HUES6 (cell line): ENCODE results near the gene HAGH.

ENCODE experiments used
- H3K27ac ChIP-seq: 2 replicates; pipeline ENCODE4 v1.7.0; 2013; ENCODE audit warnings: low read depth, mild to moderate bottlenecking, low read length, inconsistent platforms
- H3K27me3 ChIP-seq: 2 replicates; pipeline ENCODE4 v1.6.1; 2013; ENCODE audit warnings: low read length; ENCODE audit not compliant: control insufficient read depth, insufficient read depth
- H3K36me3 ChIP-seq: 2 replicates; pipeline ENCODE4 v1.6.1; 2013; ENCODE audit warnings: low read length; ENCODE audit not compliant: control insufficient read depth, insufficient read depth
- H3K4me1 ChIP-seq: 2 replicates; pipeline ENCODE4 v1.6.1; 2013; ENCODE audit warnings: low read length; ENCODE audit not compliant: control insufficient read depth, insufficient read depth
- H3K4me3 ChIP-seq: 2 replicates; pipeline ENCODE4 v1.5.1; 2013; ENCODE audit warnings: low read depth, low read length
- H3K9ac ChIP-seq: one replicate; pipeline ENCODE4 v1.6.1; 2013; ENCODE audit warnings: mild to moderate bottlenecking, low read length
- H3K9me3 ChIP-seq: 2 replicates; pipeline ENCODE4 v1.6.1; 2013; ENCODE audit warnings: low read depth, low read length; ENCODE audit not compliant: control insufficient read depth, insufficient read depth

HAGH gene

DNA sequence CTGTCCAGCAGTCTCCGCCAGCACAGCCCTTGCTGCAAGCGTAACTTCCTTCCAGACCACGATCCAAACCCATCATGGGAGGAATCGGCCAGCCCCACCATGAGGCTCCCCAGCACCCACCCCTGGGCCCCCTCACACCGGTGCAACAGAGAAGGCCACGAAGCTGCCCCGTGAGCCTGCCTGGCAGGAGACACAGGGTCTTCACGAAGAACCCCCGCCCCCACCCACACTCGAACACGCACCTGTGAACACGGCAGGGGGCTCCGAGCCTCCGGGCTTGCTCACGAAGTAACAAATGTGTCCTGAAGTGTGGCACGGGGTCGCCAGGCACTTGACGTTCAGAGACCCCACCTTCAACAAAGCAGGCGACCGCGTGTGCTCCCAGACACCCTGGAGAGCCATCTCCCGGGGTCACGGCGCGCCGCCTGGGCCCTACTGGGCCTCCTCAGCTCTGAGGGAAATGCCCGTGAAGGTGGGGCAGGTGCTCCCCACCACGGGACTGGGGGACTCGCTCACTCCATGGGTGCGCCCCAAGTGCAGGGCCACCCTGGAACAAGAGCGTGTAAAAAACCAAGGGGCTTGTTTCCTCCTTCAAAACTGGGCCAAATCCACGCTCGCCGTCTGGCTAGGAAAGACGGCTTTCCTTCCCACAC is 7.6 kb downstream of the HAGH start:
- Histone ChIP-seq H3K9ac (no peak overlapping the region), H3K27me3 (no peaks in the 10 kb centered on the region), H3K4me1 (no peaks in the 10 kb centered on the region), H3K4me3 (no peak overlapping the region), H3K9me3 (no peaks in the 10 kb centered on the region), H3K36me3 (peaks cover 27% of the 10 kb centered on the region), H3K27ac (no peak overlapping the region)

DNA sequence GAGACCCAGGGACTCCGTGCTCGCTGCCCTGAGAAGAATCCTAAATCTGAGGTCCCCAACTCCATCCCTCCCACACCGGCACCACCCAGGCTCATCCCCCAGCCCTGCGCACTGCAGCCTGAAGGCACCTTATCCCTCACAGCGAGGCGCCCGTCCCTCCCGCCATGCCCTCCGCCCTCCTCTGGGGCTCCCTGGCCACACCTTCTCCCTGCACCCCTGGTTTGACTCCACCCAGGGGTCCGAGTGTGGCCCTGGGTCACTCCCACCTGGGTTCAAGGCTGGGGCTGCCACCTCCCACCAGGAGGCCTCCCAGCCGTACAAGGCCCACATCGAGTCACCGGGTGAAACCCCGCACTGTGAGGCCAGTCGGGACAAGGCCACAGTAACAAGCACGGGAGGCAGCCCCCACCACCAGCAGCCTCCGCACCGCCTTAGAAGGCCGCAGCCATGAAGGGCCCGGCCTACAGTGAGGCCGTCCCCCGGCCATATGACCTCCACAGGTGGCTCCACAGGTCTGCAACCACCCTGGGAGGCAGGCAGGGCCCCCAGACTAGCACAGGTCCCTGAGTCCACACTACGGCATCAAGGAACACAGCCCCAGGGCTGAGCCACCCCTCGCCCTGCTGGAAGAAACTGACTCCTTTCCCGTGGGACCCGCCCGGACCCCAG is 8.3 kb downstream of the HAGH start:
- H3K9me3 ChIP-seq = no peaks in the 10 kb centered on the region
- no peaks in the 10 kb centered on the region for H3K4me1 ChIP-seq
- peaks cover 27% of the 10 kb centered on the region for H3K36me3 ChIP-seq
- H3K9ac ChIP-seq = no peak overlapping the region
- H3K4me3 ChIP-seq = no peak overlapping the region
- H3K27ac ChIP-seq = no peak overlapping the region
- no peaks in the 10 kb centered on the region for H3K27me3 ChIP-seq

DNA sequence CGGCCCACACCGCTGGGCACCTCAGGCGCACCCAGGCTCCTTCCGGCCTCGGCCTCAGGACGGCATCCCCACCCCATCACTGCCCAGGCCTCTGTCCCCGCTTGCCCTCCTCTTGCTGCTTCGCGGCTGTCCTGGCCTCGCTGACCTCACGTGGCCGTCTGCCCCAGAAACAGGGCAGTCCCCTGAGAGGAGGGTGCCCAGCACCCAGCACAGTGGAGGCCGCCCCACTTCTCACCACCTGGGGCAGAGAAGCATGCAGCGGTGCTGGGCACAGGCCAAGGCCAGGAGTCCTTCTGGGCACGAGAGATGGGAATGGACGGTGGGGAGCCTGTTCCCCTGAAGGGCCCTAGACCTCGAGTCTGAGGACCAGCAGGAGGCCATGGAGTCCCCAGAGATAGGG is 8.9 kb downstream of the HAGH start:
- H3K27ac ChIP-seq = no peak overlapping the region
- no peaks in the 10 kb centered on the region for H3K27me3 ChIP-seq
- no peak overlapping the region for H3K9ac ChIP-seq
- no peaks in the 10 kb centered on the region for H3K9me3 ChIP-seq
- H3K36me3 ChIP-seq = peaks cover 27% of the 10 kb centered on the region
- no peaks in the 10 kb centered on the region for H3K4me1 ChIP-seq
- no peak overlapping the region for H3K4me3 ChIP-seq

DNA sequence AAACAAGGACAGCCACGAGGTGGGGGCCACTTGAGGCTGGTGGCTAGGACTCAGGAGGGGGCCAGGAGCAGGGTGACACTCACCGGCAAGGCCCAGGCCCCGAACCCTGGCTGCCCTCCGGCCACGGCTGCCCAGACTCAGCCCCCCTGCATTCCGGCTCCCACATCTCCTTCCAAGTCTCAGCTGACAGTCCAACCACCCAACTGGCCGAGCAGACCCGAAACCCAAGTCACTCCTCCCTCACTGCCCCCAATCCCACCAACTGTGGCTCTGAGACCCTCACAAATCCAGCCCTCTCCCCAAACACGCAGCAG is 9.4 kb downstream of the HAGH start:
- peaks cover 27% of the 10 kb centered on the region for H3K36me3 ChIP-seq
- no peaks in the 10 kb centered on the region for H3K9me3 ChIP-seq
- no peak overlapping the region for H3K4me3 ChIP-seq
- H3K27me3 ChIP-seq = no peaks in the 10 kb centered on the region
- no peaks in the 10 kb centered on the region for H3K4me1 ChIP-seq
- no peak overlapping the region for H3K9ac ChIP-seq
- H3K27ac ChIP-seq = no peak overlapping the region

DNA sequence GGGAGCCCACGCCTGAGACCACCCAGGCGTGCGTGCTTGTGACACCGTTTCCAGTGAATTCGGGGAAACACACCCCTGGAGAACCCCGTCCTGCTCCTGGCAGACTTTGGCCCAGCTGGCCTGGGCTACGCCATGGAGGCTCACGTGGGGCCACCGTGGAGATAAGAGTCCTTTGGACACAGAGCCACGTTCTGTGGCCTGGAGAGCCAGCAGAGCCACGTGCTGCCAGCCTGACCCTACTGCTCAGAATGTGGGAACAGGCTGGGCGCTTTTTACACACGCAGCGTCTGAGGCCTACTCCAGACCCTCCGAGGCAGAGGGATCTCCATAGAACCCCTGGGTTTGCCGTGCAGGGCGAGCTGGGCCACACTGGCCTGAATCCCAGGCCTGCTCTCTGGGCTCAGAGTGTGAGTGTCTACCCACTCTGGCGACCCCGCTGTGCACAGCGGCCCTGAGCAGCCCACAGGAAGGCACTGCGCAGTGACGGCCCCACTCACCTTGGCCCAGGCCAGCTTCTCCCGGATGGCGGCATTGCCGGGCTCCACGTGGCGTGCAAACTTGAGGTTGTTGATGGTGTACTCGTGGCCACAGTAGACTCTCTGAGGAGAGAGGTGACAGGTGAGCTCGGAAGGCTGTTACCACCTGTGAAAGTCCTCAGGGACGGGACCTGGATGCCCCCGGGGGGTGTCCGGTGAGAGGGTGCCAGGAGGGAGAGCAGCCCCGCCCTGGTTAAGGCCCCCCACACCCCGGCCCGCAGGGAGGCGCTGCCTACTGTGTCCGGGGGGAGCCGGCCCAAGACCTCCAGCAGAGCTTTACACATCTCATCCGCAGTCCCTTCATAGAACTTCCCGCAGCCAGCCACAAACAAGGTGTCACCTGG is 10.0 kb downstream of the HAGH start:
- Histone ChIP-seq H3K27ac (no peak overlapping the region), H3K9me3 (no peaks in the 10 kb centered on the region), H3K9ac (no peak overlapping the region), H3K27me3 (no peaks in the 10 kb centered on the region), H3K36me3 (peaks cover 22% of the 10 kb centered on the region), H3K4me1 (no peaks in the 10 kb centered on the region), H3K4me3 (no peak overlapping the region)

DNA sequence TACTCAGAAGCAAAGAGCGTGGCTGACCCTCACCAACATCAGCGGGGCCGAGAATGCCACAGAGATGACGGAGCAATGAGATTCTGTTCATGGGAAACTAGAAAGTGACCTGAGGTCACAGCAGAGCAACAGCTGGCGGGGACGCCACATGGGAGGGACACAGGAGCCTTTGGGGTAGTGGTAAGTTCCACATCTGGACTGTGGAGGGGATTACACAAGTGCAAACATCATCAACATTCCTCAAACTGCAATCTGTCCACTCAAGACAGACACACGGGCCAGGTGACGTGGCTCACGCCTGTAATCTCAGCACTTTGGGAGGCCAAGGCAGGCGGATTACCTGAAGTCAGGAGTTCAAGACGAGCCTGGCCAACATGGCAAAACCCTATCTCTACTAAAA is 11.2 kb downstream of the HAGH start:
- Histone ChIP-seq H3K4me3 (no peak overlapping the region), H3K4me1 (no peaks in the 10 kb centered on the region), H3K27ac (no peak overlapping the region), H3K36me3 (peaks cover 15% of the 10 kb centered on the region), H3K9ac (no peak overlapping the region), H3K27me3 (no peaks in the 10 kb centered on the region), H3K9me3 (no peaks in the 10 kb centered on the region)

DNA sequence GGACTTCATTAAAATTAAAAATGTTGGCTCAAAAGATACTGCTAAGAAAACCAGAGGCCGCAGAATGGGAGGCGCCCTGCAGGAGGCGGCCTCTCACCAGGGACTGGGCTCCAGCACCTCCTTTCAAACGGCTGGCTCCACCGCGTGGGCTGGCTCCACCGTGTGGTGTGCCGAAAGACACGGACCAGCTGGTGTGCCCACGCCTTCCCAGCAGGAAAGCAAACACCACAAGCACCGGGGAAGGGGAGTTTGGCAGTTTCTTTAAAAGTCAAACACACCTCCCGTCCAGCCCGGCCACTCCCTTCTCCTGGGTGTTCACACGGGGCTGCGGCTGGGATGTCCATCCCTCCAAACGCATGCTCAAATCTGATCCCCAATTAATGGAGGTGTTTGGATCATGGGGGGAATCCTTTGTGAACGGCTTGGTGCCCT is 13.9 kb downstream of the HAGH start:
- Histone ChIP-seq H3K9ac (no peak overlapping the region), H3K36me3 (peaks cover 30% of the 10 kb centered on the region), H3K27me3 (no peaks in the 10 kb centered on the region), H3K4me3 (no peak overlapping the region), H3K4me1 (no peaks in the 10 kb centered on the region), H3K27ac (no peak overlapping the region), H3K9me3 (no peaks in the 10 kb centered on the region)

DNA sequence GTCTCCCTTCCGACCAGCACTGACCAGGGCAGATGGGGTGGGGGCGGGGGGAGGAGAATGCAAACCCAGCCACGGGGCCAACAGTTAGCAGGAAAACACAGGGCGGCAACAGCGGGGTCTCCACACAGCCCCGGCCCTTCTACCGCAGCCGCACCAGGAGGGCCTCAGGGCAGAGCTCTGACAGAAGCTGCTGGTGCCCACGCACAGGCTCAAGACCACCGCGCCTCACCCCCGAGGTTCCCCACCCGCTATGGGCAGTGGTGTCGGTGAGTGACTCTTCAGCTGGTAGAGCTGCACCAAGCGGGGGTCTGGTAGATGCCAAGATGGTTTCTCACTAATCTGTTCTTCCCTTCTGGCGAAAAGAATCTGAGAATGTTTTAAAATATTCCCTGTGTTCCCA is 16.1 kb downstream of the HAGH start:
- Histone ChIP-seq H3K36me3 (peaks cover 25% of the 10 kb centered on the region), H3K9me3 (no peaks in the 10 kb centered on the region), H3K27ac (no peak overlapping the region), H3K27me3 (no peaks in the 10 kb centered on the region), H3K4me1 (no peaks in the 10 kb centered on the region), H3K9ac (no peak overlapping the region), H3K4me3 (no peak overlapping the region)

DNA sequence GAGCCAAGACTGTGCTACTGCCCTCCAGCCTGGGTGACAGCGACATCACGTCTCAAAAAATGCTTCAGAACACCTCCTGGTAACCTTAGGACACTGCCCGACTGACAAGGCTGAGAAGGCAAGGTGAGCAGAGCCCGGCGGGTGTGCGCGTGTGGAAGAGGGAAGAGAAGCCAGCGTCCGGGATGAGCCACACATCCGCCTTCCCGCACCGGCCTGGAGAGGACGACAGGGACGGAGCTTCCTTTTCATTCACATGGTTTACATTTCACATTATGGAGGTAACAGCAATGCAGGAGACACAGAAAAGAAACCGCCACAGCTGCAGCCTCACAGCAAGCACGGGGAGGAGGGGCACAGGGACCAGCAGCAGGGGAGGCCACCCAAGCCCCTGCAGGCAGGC is 16.5 kb downstream of the HAGH start:
- Histone ChIP-seq H3K4me1 (no peaks in the 10 kb centered on the region), H3K9me3 (no peaks in the 10 kb centered on the region), H3K36me3 (peaks cover 24% of the 10 kb centered on the region), H3K9ac (no peak overlapping the region), H3K4me3 (no peak overlapping the region), H3K27ac (no peak overlapping the region), H3K27me3 (no peaks in the 10 kb centered on the region)

DNA sequence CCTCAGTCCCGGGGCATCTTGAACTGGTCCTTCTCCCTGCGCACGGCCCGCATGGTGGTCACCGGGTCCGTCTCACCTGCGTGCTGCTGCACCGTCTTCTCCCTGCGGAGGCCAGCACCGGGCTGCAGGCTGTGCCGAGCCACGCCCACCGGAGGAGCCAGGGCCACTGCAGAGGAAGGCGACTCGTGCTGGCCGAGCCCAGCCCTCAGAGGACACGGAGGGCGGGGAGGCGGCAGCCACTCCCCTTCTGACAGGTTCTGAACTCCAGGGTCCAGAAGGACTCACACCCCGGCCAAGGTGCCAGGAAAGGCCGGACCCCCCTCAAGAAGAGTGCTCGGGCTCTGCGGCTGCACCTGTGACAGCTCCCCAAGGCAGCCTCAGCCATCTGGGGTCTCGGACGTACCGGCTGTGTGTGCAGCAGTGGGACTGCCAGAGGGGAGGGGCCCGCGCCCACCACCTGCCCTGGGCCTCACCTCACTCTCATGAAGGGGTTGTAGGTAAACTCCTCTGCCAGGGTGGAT is 17.3 kb downstream of the HAGH start:
- peaks cover 24% of the 10 kb centered on the region for H3K36me3 ChIP-seq
- no peaks in the 10 kb centered on the region for H3K4me1 ChIP-seq
- H3K4me3 ChIP-seq = no peak overlapping the region
- H3K9me3 ChIP-seq = no peaks in the 10 kb centered on the region
- no peaks in the 10 kb centered on the region for H3K27me3 ChIP-seq
- H3K27ac ChIP-seq = no peak overlapping the region
- no peak overlapping the region for H3K9ac ChIP-seq

DNA sequence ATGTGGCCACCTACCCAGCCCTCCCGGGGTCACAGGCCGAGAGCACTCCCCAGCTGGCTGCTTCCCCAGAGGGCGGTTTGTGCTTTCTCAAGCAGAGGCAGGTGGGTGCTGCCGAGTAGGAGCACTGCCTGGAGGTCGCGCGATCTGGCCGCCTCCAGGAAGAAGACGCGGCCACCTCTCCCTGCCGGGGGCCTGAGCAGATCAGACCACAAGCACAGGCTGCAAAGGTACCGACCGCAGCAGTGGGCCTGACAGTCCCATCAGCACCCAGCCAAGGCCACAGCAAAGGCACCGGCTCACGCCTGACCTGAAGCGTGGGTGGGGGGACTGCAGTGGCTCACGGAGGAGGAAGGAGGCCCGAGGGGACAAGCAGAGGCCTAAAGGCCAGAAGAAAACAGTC is 17.9 kb downstream of the HAGH start:
- no peaks in the 10 kb centered on the region for H3K9me3 ChIP-seq
- no peak overlapping the region for H3K4me3 ChIP-seq
- H3K4me1 ChIP-seq = no peaks in the 10 kb centered on the region
- no peaks in the 10 kb centered on the region for H3K27me3 ChIP-seq
- H3K27ac ChIP-seq = no peak overlapping the region
- H3K36me3 ChIP-seq = peaks cover 24% of the 10 kb centered on the region
- no peak overlapping the region for H3K9ac ChIP-seq
